IPS-11a (cell line): ENCODE results near the gene ZDHHC18.

Source experiments
- H3K4me3 ChIP-seq: one replicate; pipeline ENCODE4 v1.5.1; 2013; ENCODE audit warnings: low read depth, low read length, control low read depth

Gene ZDHHC18

DNA sequence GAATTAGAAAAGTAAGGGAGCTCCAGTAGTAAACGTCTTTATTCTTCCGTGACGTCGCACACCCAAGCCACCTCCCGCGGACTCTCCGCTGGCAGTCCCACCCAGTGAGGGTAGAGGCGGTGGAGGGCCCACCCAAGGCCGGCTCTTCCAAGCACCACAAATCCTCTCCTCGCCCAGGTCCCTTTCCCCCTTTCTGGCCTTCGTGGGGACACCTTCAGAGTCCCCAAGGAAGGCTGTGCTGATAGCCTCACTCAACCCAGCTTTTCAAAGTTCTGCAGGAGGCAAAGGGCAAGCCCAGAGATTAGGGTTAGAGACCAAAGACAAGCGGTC is 63.9 kb downstream of the ZDHHC18 start:
- peak overlapping the region; percentile 75 for H3K4me3 ChIP-seq

DNA sequence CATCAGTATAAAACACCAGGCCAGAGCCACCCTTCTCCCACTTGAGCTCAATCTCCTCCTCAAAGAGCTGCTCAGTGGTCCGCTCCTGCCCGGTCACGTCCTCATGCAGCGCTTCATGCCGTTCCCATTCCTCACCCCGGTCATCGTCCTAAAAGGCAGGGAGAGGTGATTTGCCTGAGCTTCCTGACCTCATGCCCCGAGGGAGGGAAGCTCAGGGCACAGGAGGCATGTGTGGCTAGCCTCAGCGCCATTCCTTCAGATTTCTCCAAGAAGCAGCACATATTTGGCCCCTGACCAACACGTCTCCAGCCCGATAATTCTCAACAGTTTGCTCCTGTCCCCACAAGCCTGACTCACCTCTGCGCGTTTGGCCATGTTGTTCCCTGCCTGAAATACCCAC is 67.8 kb downstream of the ZDHHC18 start:
- no peak overlapping the region for H3K4me3 ChIP-seq

DNA sequence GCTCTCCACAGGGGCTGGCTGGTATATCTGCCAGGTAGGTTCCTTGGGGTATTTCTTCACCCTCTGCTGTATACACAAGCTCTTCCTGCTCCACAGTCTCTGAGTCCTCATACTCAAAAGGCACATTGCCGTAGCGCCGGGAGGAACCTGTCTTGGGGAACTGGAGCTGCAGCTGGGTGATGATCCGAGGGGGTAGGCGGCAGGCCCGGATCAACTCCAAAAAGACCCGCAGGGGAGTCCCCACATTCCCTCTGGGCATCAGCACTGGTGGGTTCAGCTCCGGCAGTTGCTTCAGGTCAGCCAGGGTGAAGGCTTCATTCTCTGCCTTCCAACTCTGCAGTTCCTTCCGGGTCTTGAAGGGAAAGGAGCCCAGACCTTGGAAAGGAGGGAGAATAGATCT is 70.9 kb downstream of the ZDHHC18 start:
- H3K4me3 ChIP-seq = no peak overlapping the region

DNA sequence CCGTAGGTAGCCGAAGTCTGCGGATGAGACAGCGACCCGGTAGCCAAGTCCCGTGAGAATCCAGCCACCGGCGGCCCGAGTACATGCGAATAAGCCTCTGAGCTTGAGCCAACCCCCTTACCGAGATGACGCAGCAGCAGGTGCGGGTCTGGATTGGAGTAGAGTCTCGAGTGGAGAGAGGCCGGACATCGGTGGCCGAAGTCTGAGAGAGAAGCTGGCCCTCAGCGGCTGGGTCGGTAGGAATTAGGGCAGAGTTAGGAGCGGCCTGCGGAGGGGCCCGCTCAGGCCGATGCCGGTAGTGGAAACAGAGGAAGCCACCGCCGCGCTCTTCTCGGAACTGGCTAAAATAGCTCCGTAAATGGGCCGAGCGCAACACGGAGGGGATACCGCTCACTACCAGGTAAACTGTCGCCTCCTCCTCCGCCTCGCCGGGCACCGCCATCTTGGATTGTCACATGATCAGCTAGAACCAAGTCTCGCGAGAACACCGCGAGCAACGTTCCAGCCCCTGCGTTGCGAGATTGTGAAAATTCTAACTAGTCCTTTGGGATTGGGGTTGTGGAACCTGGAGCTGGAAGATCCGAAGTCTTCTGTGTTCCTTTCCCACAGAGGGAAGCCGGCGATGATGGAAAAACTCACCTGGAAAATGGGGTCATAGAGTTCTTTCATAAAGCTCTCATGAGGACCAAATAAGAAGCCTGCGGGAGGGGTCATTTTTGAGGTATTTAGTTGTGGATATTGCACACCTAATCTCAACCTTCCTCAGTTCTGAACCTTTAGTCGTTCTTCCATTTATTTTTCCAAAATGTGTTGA is 73.7 kb downstream of the ZDHHC18 start, which contains the start of gene GPATCH3:
GPATCH3 (minus strand) TSS at position 467 of the 814 bp plus-strand sequence; CDS start at position 442, 25 bp downstream.
- H3K4me3 ChIP-seq = peak within 1 kb of the TSS; percentile 95

DNA sequence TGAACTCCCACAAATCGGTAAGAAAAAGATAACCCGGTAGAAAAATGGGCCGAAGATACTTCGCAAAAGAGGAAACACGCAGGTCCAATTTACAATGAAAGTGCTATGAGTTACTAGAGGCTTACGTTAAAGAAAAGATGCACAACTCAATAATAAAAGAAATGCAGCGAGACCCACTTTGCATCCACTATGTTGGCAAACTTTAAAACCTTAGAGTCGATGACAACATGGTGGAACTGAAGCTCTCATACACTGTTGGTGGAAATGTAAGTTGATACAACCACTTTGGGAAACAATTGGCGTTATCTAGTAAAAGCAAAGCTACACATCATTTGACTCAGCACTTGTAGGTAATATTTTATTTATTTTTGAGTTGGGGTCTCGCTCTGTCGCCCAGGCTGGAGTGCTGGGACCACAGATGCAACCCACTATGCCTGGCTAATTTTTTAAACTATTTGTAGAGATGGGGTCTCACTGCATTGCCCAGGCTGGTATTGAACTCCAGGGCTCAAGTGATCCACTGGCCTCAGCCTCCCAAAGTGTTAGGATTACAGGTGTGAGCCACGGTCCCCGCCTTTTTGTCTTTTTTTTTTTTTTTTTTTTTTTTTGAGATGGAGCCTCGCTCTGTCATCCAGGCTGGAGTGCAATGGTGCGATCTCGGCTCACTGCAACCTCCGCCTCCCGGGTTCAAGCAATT is 74.5 kb downstream of the ZDHHC18 start:
- H3K4me3 ChIP-seq = peak overlapping the region; percentile 95
